NB4 (cell line): ENCODE measurements around the gene HCN2.
"Not testable (repeated sequence)": the region's sequence is repeated elsewhere in the genome, so short reads cannot be mapped to it uniquely, and the experiment has no call there.

ENCODE experiments used
- MYC ChIP-seq: IDR thresholded peaks from 2 replicates; pipeline ENCODE4 v1.6.1; 2011; ENCODE audit warnings: low read depth, low read length
- POLR2A ChIP-seq: IDR thresholded peaks from 2 replicates; pipeline ENCODE4 v1.6.1; 2011; ENCODE audit warnings: mild to moderate bottlenecking; ENCODE audit not compliant: insufficient read length; ENCODE audit errors: extremely low read depth
- TF ChIP-seq, protein P1 (sequence below): IDR thresholded peaks from 2 replicates; pipeline ENCODE4 v1.6.1; 2011; ENCODE audit warnings: low read depth, low read length
- TF ChIP-seq, protein P2 (sequence below): IDR thresholded peaks from one replicate; pipeline ENCODE4 v1.5.1; 2012; ENCODE audit warnings: low read depth, low read length

DNA sequence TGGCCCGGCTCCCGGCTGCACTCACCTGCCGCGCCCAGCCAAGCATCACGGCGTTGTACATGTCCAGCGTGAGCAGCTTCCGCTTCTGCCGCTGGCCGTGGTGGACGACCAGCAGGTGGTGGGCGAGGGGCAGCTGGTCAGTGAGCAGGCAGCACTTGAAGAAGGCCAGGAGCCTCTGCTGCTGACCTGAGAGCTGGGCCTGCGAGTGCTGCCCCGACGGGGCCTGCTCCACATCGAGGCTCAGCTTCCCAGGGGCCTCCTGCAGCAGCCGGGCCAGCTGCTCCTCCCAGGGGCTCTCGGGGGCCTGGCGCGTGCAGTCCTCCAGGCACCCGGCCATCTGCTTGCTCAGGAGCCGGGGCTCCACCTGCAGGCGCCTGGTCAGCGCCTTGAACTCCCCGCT lies 39.8 kb downstream of the HCN2 start:
- TF ChIP-seq, protein P1, sequence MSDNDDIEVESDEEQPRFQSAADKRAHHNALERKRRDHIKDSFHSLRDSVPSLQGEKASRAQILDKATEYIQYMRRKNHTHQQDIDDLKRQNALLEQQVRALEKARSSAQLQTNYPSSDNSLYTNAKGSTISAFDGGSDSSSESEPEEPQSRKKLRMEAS = not testable (repeated sequence)
- TF ChIP-seq, protein P2, sequence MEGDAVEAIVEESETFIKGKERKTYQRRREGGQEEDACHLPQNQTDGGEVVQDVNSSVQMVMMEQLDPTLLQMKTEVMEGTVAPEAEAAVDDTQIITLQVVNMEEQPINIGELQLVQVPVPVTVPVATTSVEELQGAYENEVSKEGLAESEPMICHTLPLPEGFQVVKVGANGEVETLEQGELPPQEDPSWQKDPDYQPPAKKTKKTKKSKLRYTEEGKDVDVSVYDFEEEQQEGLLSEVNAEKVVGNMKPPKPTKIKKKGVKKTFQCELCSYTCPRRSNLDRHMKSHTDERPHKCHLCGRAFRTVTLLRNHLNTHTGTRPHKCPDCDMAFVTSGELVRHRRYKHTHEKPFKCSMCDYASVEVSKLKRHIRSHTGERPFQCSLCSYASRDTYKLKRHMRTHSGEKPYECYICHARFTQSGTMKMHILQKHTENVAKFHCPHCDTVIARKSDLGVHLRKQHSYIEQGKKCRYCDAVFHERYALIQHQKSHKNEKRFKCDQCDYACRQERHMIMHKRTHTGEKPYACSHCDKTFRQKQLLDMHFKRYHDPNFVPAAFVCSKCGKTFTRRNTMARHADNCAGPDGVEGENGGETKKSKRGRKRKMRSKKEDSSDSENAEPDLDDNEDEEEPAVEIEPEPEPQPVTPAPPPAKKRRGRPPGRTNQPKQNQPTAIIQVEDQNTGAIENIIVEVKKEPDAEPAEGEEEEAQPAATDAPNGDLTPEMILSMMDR = not testable (repeated sequence)
- TF ChIP-seq POLR2A, MYC: not testable (repeated sequence)
